SU-DHL-6 (cell line): ENCODE data around the gene C1orf185.

Source experiments
- EZH2phosphoT487 ChIP-seq: fragments of 200-600 bp; sonication (generic), shearing (Covaris generic); conservative IDR thresholded peaks from 2 replicates; pipeline ENCODE4 v1.6.1; 2018; ENCODE audit warnings: mild to moderate bottlenecking, antibody characterized with exemption, low read length, moderate library complexity, mixed read lengths
- TF ChIP-seq, protein P1 (sequence below): fragments of 200-600 bp; sonication (generic); IDR thresholded peaks from one replicate; pipeline ENCODE4 v1.5.1; 2017; ENCODE audit warnings: antibody characterized with exemption, mild to moderate bottlenecking, low read length, moderate library complexity; ENCODE audit not compliant: insufficient read depth, poor library complexity, severe bottlenecking

DNA sequence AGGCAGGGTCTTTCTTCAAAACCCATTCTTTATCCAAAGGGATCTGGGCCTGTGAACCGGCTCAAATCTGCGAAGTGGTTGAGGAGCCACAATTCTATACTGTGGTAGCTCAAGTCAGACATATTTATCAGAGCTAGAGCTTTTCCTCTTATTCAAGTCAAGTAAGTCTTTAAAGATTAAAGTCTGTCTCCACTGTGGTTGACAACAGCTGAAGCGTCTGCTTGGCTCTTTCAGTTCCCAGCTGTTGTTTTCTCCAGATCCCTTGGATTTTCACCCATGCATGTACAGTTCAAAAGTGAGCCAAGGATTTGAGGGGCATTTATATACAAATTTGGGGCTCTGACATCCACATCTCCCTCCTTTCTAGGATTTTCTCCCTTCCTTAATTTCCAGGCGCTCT, 66.9 kb downstream of the C1orf185 start:
- TF ChIP-seq EZH2phosphoT487 = no peak
- TF ChIP-seq, protein P1, sequence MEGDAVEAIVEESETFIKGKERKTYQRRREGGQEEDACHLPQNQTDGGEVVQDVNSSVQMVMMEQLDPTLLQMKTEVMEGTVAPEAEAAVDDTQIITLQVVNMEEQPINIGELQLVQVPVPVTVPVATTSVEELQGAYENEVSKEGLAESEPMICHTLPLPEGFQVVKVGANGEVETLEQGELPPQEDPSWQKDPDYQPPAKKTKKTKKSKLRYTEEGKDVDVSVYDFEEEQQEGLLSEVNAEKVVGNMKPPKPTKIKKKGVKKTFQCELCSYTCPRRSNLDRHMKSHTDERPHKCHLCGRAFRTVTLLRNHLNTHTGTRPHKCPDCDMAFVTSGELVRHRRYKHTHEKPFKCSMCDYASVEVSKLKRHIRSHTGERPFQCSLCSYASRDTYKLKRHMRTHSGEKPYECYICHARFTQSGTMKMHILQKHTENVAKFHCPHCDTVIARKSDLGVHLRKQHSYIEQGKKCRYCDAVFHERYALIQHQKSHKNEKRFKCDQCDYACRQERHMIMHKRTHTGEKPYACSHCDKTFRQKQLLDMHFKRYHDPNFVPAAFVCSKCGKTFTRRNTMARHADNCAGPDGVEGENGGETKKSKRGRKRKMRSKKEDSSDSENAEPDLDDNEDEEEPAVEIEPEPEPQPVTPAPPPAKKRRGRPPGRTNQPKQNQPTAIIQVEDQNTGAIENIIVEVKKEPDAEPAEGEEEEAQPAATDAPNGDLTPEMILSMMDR = no peak
